ENCODE data around the gene COX7A2L. TPM values are rescaled to one million over a fixed set of nuclear protein-coding genes. Genes with fewer than 3 reads are reported as not detected.
"Not testable (repeated sequence)": the region's sequence is repeated elsewhere in the genome, so short reads cannot be mapped to it uniquely, and the experiment has no call there.

The COX7A2L gene
- total and polyA plus RNA-seq, 5 experiments from 2014 or later = 73.1 to 222 (median 174) TPM

DNA sequence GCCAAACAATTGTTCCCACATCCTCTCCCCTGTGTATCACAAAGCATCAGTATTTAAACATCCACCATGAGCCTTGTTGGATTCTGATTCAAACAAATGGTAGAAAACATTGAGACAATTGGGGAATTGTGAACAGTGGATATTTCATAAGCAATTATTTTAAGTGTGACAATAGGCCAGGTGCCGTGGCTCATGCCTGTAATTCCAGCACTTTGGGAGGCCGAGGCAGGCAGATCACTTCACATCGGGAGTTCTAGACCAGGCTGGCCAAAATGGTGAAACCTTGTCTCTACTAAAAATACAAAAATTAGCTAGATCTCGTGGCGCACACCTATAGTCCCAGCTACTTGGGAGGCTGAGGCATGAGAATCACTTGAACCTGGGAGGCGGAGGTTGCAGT, 26.2 kb downstream of the COX7A2L start:
- H3K27ac Mint-ChIP-seq, H3K27me3 Mint-ChIP-seq, H3K4me1 Mint-ChIP-seq, ATAC-seq, DNase-seq, H3K4me3 Mint-ChIP-seq, POLR2A ChIA-PET: not testable (repeated sequence)
- Mint-ChIP-seq H3K36me3 (peaks cover 38 to 79% (median 48%) of the 10 kb centered on the region in 3 donors), H3K9me3 (peaks cover 0 to 16% (median 0%) of the 10 kb centered on the region in 9 donors)

DNA sequence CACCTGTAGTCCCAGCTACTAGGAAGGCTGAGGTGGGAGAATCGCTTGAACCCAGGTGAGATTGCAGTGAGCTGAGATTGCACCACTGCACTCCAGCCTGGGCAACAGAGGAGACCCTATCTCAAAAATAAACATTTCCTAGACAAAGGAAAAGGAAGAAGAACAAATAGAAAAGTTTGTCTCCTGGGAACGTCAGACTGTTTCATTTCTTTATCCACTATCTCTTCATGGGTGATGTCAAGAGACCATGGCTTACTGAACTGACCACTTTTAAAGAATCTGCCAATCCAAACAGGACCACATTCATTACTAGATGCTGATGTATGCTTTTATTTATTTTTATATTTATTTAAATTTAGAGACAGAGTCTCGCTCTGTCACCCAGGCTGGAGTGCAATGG, 26.8 kb downstream of the COX7A2L start:
- no peaks in the 10 kb centered on the region for H3K27me3 Mint-ChIP-seq
- peak overlapping the region in 4 of 10 donors; percentile 5 to 50 (median 46) for H3K27ac Mint-ChIP-seq

DNA sequence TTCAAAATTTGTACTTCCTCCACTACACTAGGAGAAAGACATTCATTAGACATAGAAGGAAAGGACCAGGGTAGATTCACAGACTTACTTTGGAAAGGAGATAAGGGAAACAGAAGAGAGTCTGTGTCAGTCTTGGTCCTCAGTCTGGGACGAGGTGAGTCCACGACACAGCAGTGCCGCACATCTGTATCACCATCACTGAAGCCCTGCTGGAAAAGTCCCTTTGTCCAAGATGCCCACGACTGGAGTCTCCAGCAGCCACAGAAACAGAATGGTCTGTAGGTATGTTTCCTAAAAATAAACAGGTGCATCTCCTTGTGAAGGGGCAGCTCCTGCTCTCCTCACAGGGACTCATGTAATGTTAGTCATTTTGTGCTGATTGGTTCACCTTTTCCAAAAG, 27.4 kb downstream of the COX7A2L start:
- no peaks in the 10 kb centered on the region for H3K4me1 Mint-ChIP-seq
- POLR2A ChIA-PET = no interaction called here
- H3K27me3 Mint-ChIP-seq = no peaks in the 10 kb centered on the region
- H3K4me3 Mint-ChIP-seq = no peak overlapping the region
- ATAC-seq (no peak), DNase-seq (no peak)
- peaks cover 33 to 85% (median 45%) of the 10 kb centered on the region in 3 donors for H3K36me3 Mint-ChIP-seq
- peak overlapping the region in 7 of 10 donors; percentile 2 to 79 (median 48) for H3K27ac Mint-ChIP-seq
- H3K9me3 Mint-ChIP-seq = peaks cover 0 to 13% (median 0%) of the 10 kb centered on the region in 9 donors

More for the DNA sequence above, 26.8 kb downstream of the COX7A2L start:
- POLR2A ChIA-PET = no interaction called here
- Mint-ChIP-seq H3K36me3 (peaks cover 35 to 83% (median 48%) of the 10 kb centered on the region in 3 donors), H3K9me3 (peaks cover 0 to 13% (median 0%) of the 10 kb centered on the region in 9 donors), H3K4me1 (no peaks in the 10 kb centered on the region), H3K4me3 (no peak overlapping the region)
- DNase-seq (no peak), ATAC-seq (no peak)

DNA sequence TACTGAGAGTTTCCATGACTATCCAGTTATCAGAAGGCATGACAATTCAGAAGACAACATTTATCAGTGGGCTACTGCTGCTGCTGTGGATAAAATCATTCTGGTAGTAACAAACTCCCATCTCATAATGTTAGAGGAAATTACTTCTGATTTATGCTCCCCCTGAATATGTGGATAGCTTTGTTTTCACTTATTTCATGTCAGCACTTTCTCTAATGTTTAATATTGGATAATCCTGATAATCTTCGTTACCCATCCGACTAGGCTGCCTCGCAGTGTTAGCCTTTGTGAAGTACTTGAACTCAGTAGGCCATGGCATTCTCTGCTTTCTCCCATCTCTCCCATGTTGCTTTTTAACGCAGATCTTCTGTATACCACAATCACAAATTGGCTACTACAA, 28.4 kb downstream of the COX7A2L start:
- Mint-ChIP-seq H3K27ac (peak overlapping the region in 3 of 10 donors; percentile 17 to 79 (median 47)), H3K27me3 (no peaks in the 10 kb centered on the region), H3K4me1 (no peaks in the 10 kb centered on the region), H3K36me3 (peaks cover 24 to 85% (median 35%) of the 10 kb centered on the region in 3 donors), H3K4me3 (no peak overlapping the region), H3K9me3 (peaks cover 0 to 6% (median 0%) of the 10 kb centered on the region in 9 donors)
- ATAC-seq = no peak
- POLR2A ChIA-PET = interaction anchor here (1.1 kb wide), 1 partner anchor 14 kb away, joined by 3 read pairs; no protein-coding TSS in a partner anchor
- no peak for DNase-seq

DNA sequence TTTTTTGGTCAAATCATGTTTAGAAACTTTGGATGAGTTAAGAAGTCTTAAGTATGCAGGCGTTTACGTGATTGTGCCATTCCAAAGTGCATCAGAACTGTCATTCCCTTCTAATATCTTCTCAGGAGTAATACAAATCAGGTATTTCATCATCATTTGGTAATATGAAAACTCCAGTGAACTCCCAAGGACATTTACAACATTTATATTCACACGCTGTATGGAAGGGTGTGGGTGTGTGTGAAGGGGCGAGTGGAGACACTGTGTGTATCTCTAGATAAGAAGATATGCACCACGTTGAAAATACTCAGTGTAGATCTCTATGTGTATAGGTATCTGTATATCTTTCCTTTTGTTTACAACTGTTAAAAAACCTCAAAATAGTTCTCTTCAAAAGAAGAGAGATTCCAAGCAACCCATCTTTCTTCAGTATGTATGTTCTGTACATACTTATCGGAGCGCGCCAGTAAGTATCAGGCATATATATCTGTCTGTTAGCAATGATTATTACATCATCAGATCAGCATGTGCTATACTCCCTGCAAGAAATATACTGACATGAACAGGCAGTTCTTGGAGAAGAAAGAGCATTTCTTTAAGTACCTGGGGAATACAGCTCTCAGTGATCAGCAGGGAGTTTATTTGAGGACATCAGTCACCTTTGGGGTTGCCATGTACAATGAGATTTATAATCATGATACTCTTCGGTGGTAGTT, 29.3 kb downstream of the COX7A2L start:
- H3K4me1 Mint-ChIP-seq = no peaks in the 10 kb centered on the region
- H3K4me3 Mint-ChIP-seq = no peak overlapping the region
- H3K27me3 Mint-ChIP-seq = no peaks in the 10 kb centered on the region
- POLR2A ChIA-PET = interaction anchor here (1.1 kb wide), 1 partner anchor 15 kb away, joined by 3 read pairs; no protein-coding TSS in a partner anchor
- H3K36me3 Mint-ChIP-seq = peaks cover 20 to 87% (median 26%) of the 10 kb centered on the region in 3 donors
- peak overlapping the region in 3 of 10 donors; percentile 12 to 44 (median 36) for H3K27ac Mint-ChIP-seq
- DNase-seq = no peak
- H3K9me3 Mint-ChIP-seq = no peaks in the 10 kb centered on the region
- no peak for ATAC-seq

DNA sequence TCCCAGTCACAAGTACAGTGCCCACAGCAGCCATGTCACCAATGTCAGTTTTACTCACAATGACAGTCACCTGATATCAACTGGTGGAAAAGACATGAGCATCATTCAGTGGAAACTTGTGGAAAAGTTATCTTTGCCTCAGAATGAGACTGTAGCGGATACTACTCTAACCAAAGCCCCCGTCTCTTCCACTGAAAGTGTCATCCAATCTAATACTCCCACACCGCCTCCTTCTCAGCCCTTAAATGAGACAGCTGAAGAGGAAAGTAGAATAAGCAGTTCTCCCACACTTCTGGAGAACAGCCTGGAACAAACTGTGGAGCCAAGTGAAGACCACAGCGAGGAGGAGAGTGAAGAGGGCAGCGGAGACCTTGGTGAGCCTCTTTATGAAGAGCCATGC, 31.3 kb downstream of the COX7A2L start:
- Mint-ChIP-seq H3K36me3 (peaks cover 10 to 88% (median 23%) of the 10 kb centered on the region in 3 donors), H3K9me3 (no peaks in the 10 kb centered on the region), H3K4me3 (no peak overlapping the region), H3K27me3 (no peaks in the 10 kb centered on the region), H3K27ac (peak overlapping the region in 6 of 10 donors; percentile 5 to 64 (median 20)), H3K4me1 (no peaks in the 10 kb centered on the region)
- ATAC-seq (no peak), DNase-seq (no peak)
- POLR2A ChIA-PET = no interaction called here

DNA sequence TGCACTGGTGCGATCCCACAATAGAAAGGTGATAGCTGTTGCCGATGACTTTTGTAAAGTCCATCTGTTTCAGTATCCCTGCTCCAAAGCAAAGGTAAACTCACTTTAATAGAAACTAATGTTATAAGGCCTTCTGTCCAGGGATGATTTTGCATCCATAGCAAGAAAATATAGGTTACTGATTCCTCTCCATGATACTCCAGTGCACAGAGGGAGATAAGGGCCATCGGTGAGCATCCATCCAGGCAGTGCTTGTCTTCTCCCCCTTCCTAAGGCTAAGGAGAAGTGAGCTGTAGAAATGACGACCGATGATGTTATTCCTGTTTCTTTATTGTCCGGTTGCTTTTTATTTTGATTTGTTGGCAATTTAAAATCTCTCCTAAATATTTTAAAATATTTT, 32.1 kb downstream of the COX7A2L start:
- peak overlapping the region in 2 of 10 donors; percentile 53 to 63 for H3K27ac Mint-ChIP-seq
- POLR2A ChIA-PET = interaction anchor here (0.6 kb wide), 1 partner anchor 1627 kb away, joined by 4 read pairs; no protein-coding TSS in a partner anchor
- no peak for DNase-seq

DNA sequence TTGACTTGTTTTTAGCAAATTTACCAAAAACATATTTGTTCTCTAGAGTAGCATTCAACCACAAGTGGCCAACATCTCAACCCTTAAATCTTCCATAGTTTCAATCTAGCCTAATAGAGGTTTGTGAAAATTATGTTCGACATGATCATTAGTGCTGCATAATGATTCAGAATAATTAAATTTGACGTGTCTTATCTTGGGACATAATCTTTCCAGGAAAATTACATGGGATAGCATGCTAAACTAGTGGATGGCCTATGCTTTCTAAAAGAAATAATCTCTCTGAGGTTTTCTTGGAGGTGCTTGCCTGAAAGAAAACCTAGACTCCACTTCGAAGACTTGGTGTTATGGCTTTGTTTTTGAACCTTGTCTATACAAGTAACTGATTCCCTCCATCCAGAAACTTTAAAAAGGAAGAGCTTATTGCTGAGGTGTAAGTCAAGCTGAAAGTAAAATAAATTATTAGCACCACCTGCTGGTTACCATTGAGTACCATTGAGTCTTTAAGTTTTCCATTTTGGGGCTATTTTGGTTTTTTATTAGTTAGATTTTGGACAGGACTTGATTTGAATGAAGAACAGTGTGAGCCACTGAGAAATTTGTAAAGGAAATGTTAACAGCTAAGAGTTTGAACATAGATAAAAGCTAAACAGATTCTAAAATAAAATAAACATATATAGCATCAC, 32.7 kb downstream of the COX7A2L start:
- Mint-ChIP-seq H3K36me3 (peaks cover 6 to 87% (median 10%) of the 10 kb centered on the region in 3 donors), H3K9me3 (no peaks in the 10 kb centered on the region), H3K27me3 (no peaks in the 10 kb centered on the region), H3K4me1 (no peaks in the 10 kb centered on the region), H3K27ac (peak overlapping the region in 7 of 10 donors; percentile 4 to 73 (median 52)), H3K4me3 (no peak overlapping the region)
- DNase-seq (peak in 2 of 10 donors; percentile 36 to 37), ATAC-seq (peak in 1 of 2 donors; percentile 52)
- POLR2A ChIA-PET = no interaction called here

More for the DNA sequence above, 32.1 kb downstream of the COX7A2L start:
- no peak for ATAC-seq
- Mint-ChIP-seq H3K9me3 (no peaks in the 10 kb centered on the region), H3K4me3 (no peak overlapping the region), H3K36me3 (peaks cover 10 to 88% (median 17%) of the 10 kb centered on the region in 3 donors), H3K27me3 (no peaks in the 10 kb centered on the region), H3K4me1 (no peaks in the 10 kb centered on the region)

DNA sequence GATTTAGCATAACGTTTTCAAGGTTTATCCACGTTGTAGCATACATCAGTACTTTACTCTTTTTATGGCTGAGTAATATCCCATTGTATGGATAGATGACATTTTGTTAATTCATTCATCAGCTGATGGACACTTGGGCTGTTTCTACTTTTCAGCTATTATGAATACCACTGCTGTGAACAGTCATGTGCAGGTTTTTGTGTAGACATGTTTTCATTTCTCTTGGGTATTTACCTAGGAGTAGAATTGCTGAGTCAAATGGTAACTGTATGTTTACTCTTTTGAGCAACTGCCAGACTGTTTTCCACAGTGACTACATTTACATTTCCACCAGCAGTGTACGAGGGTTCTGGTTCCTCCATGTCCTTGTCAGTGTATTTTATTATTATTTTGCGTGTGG, 33.9 kb downstream of the COX7A2L start:
- no peaks in the 10 kb centered on the region for H3K27me3 Mint-ChIP-seq
- ATAC-seq (no peak), DNase-seq (no peak)
- H3K9me3 Mint-ChIP-seq = no peaks in the 10 kb centered on the region
- POLR2A ChIA-PET = no interaction called here
- no peak overlapping the region for H3K4me3 Mint-ChIP-seq
- peak overlapping the region in 6 of 10 donors; percentile 4 to 72 (median 48) for H3K27ac Mint-ChIP-seq
- H3K36me3 Mint-ChIP-seq = peaks cover 0 to 82% (median 8%) of the 10 kb centered on the region in 3 donors
- peaks cover 0 to 3% (median under 1%) of the 10 kb centered on the region in 4 donors for H3K4me1 Mint-ChIP-seq

DNA sequence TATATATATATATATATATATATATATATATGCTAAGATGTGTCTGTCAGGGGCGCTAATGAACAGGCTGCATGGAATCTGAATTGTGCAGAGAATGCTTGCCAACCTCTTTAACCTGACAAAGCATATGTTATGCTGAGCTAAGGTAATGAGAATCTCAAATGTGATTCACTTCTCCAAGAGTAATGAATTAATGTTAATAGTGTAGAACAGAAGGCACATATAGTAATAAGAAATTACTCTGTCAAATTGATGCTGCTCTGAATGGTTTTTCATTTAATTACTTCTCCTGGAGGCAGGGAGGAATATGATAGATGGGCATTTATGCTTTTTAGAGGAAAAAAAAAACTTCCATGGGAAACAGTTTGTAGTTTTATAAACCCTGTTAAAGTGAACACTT, 35.4 kb downstream of the COX7A2L start:
- H3K27ac Mint-ChIP-seq = peak overlapping the region in 6 of 10 donors; percentile 3 to 58 (median 42)

DNA sequence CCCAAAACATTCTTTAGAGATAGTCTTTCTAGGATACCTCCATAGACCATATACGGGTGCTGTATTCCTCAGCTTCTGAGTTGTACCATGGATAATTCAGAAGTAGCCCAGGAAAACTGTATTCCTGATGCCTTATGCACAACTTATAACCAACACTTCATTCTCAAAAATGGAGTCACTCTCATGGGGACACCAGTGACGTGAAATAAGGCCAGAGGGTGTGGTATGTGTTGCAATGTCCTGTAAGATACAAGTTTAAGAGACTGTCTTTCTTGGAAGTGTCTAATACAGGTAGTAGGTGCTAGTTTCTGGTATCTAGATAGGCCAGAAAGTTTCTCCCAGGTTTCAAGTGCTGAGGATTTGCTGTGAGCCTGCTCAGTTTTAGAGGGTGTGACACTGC, 36.1 kb downstream of the COX7A2L start:
- DNase-seq (no peak), ATAC-seq (no peak)
- H3K9me3 Mint-ChIP-seq = no peaks in the 10 kb centered on the region
- peak overlapping the region in 5 of 10 donors; percentile 39 to 79 (median 63) for H3K27ac Mint-ChIP-seq
- POLR2A ChIA-PET = no interaction called here
- no peak overlapping the region for H3K4me3 Mint-ChIP-seq
- peaks cover 2 to 11% (median 7%) of the 10 kb centered on the region in 4 donors for H3K4me1 Mint-ChIP-seq
- H3K27me3 Mint-ChIP-seq = no peaks in the 10 kb centered on the region
- H3K36me3 Mint-ChIP-seq = peaks cover 4 to 74% (median 17%) of the 10 kb centered on the region in 3 donors

More for the DNA sequence above, 35.4 kb downstream of the COX7A2L start:
- H3K36me3 Mint-ChIP-seq = peaks cover 3 to 77% (median 15%) of the 10 kb centered on the region in 3 donors
- DNase-seq (no peak), ATAC-seq (no peak)
- POLR2A ChIA-PET = no interaction called here
- H3K4me3 Mint-ChIP-seq = no peak overlapping the region
- H3K9me3 Mint-ChIP-seq = no peaks in the 10 kb centered on the region
- H3K4me1 Mint-ChIP-seq = peaks cover 2 to 10% (median 7%) of the 10 kb centered on the region in 4 donors
- H3K27me3 Mint-ChIP-seq = no peaks in the 10 kb centered on the region

DNA sequence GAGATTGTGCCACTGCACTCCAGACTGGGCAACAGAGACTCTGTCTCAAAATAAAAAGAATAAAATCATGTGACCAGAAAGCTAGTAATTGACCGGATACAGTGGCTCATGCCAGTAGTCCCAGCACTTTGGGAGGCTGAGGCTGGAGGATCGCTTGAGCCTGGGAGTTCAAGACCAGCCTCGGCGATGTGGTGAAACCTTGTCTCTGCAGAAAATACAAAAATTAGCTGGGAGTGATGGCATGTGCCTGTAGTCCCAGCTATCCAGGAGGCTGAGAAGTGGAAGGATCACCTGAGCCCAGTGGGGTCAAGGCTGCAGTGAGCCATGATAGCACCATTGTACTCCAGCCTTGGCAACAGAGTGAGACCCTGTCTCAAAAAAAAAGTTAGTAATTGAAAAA, 36.8 kb downstream of the COX7A2L start:
- peaks cover 4 to 67% (median 14%) of the 10 kb centered on the region in 3 donors for H3K36me3 Mint-ChIP-seq
- POLR2A ChIA-PET = no interaction called here

More for the DNA sequence above, 36.8 kb downstream of the COX7A2L start:
- Mint-ChIP-seq H3K4me1 (peaks cover 2 to 11% (median 7%) of the 10 kb centered on the region in 4 donors), H3K27me3 (no peaks in the 10 kb centered on the region), H3K27ac (peak overlapping the region in 6 of 10 donors; percentile 5 to 92 (median 40)), H3K9me3 (no peaks in the 10 kb centered on the region), H3K4me3 (no peak overlapping the region)
- ATAC-seq = no peak
- DNase-seq = no peak
